ENCODE results near the gene MIB1.

The MIB1 gene

DNA sequence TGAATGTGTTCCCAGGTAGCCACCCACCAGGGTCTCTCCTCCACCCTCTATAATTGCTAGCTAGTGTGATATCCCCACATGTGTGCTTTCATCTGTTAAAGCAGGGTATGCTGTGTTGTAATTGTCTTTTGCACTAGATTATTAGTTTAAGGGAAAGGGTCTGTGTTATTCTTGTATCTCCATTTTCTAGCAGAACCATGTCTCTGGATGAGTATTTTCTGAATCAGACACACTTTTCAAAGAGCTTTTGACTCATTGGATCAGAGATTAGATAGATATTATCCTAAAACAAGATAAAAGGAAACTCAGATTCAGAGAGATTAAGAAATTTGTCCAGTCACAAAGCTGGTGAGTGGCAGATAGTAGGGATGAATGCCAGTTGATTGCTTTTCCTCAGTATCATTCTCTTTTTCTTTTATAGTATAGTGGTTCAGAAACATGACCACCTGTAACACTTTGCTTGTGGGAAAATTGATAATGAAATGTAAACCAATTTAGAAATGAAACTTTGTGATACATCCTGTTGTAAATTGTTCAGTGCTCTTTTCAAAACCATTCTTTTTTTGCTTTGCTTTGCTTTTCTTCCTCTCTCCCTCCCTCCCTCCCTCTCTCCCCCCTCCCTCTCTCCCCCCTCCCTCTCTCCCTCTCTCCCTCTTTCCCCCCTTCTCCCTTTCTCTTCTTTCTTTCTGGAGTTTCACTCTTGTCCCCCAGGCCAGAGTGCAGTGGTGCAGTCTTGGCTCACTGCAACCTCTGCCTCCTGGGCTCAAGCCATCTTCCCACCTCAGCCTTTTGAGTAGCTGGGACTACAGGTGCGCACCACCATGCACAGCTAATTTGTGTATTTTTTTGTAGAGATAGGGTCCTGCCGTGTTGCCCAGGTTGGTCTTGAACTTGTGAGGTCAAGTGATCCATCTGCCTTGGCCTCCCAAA lies 7.4 kb downstream of the MIB1 start:
- ChIA-PET CTCF (no interaction called here), POLR2A (no interaction called here)
- DNase-seq (ENCODE audit: low read depth, low spot score): no peak
- no peak overlapping the region for H3K4me3 ChIP-seq (ENCODE audit: low read depth, low read length)
- TF ChIP-seq, protein P1, sequence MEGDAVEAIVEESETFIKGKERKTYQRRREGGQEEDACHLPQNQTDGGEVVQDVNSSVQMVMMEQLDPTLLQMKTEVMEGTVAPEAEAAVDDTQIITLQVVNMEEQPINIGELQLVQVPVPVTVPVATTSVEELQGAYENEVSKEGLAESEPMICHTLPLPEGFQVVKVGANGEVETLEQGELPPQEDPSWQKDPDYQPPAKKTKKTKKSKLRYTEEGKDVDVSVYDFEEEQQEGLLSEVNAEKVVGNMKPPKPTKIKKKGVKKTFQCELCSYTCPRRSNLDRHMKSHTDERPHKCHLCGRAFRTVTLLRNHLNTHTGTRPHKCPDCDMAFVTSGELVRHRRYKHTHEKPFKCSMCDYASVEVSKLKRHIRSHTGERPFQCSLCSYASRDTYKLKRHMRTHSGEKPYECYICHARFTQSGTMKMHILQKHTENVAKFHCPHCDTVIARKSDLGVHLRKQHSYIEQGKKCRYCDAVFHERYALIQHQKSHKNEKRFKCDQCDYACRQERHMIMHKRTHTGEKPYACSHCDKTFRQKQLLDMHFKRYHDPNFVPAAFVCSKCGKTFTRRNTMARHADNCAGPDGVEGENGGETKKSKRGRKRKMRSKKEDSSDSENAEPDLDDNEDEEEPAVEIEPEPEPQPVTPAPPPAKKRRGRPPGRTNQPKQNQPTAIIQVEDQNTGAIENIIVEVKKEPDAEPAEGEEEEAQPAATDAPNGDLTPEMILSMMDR (IDR thresholded peaks at IDR 0.05; ENCODE audit: insufficient read depth, low read length, missing control alignments): no peak

DNA sequence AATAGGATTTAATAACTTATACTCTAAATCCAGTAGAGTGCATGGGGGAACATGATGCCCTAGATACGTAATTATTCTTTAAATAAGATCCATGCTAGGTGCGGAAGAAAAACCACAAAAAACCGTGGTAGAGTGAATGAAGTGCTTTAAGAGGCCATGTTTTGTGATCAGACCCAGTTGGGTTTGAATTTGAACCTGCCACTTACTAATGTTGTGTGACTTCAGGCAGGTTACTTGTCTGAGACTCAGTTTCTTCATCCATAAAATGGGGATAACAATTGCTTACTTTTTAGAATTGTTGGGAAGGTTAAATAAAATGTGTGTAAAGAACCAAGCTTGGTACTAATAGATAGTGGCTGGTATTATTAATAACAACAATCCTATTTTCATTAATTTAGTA lies 17.2 kb downstream of the MIB1 start:
- TF ChIP-seq, protein P1 (IDR thresholded peaks at IDR 0.05; ENCODE audit: insufficient read depth, low read length, missing control alignments): no peak
- POLR2A ChIA-PET: no interaction called here
- no peak for DNase-seq (ENCODE audit: low read depth, low spot score)

DNA sequence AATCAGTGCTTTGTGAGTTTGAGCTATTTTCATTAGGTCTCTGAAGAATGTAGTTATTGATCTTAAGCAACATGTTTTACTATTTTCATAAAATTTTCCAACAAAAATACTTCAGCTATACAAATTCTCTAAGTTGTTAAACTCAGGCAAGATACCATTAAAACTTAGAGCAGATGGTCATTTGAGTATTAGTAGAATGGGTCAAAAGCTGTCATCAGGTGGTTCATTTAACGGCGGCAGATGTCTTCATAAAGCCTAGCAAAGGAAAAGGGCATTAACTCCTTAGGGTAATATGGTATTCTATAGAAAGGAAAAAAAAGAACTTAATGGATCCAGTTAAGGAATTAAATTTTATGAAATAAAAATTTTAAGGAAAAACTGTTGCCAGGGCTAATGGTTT lies 19.2 kb downstream of the MIB1 start:
- TF ChIP-seq, protein P1 (IDR thresholded peaks at IDR 0.05; ENCODE audit: insufficient read depth, low read length, missing control alignments): no peak
- no peak for DNase-seq (ENCODE audit: low read depth, low spot score)
- ChIA-PET CTCF (no interaction called here), POLR2A (interaction anchor here (0.6 kb wide), 1 partner anchor 10 kb away, joined by 3 read pairs; no protein-coding TSS in a partner anchor)
- H3K4me3 ChIP-seq (ENCODE audit: low read depth, low read length): no peak overlapping the region

More for the DNA sequence above, 17.2 kb downstream of the MIB1 start:
- CTCF ChIA-PET: no interaction called here
- no peak overlapping the region for H3K4me3 ChIP-seq (ENCODE audit: low read depth, low read length)

DNA sequence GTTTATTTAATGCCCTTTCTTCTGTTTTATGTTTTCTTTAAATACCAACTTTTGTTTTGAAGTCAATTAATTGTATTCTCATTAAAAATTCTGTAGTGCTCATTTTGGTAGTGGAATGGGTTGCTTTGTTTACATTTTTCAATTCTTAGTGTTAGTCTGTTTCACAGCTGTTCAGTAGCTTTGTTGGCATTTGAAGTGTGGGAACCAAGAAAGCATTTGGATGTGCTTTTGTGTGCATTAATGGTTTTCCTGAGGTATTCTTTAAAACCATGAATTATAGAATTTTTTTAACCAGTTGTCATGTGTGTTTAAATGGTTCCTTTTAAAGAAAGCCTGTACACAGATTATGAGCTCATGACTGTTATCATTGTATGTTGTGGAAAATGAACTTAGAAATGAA lies 19.7 kb downstream of the MIB1 start:
- TF ChIP-seq, protein P1 (IDR thresholded peaks at IDR 0.05; ENCODE audit: insufficient read depth, low read length, missing control alignments): no peak
- CTCF ChIA-PET: interaction anchor here (0.6 kb wide), 1 partner anchor 47 kb away, joined by 4 read pairs; no protein-coding TSS in a partner anchor

DNA sequence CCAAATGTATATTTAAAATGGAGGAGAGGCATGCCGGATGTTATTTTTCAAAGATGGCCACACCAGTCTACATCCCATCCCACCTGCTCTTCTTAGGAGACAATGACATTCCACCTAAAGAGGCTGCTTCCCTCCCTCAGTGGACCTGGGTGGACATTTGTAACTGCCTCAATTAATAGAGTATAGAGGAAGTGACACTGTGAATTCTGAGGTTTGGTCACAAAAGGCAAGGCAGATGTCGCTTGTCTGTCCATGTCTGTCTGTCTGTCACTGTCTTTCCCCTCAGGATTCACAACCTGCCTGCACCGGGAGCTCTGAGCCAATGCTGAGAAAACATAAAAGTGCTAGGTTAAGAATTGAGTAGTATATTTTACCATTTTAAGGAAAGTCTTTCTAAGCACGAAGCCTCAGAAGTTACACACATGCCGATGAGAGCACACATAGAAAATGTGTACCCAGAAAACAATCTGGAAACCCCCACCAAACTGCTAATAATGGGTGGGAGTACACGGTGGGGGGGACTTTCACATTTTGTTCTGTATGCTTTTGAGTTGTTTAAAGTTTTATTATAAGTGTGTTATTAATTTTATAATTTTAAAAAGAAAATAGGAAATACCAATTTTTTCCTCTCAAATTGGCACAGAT lies 21.0 kb downstream of the MIB1 start:
- no peak overlapping the region for H3K4me3 ChIP-seq (ENCODE audit: low read depth, low read length)
- DNase-seq (ENCODE audit: low read depth, low spot score): no peak
- ChIA-PET CTCF (no interaction called here), POLR2A (no interaction called here)
- TF ChIP-seq, protein P1 (IDR thresholded peaks at IDR 0.05; ENCODE audit: insufficient read depth, low read length, missing control alignments): no peak

More for the DNA sequence above, 19.7 kb downstream of the MIB1 start:
- POLR2A ChIA-PET: interaction anchor here (0.6 kb wide), 1 partner anchor 11 kb away, joined by 3 read pairs; no protein-coding TSS in a partner anchor
- DNase-seq (ENCODE audit: low read depth, low spot score): no peak
- no peak overlapping the region for H3K4me3 ChIP-seq (ENCODE audit: low read depth, low read length)

DNA sequence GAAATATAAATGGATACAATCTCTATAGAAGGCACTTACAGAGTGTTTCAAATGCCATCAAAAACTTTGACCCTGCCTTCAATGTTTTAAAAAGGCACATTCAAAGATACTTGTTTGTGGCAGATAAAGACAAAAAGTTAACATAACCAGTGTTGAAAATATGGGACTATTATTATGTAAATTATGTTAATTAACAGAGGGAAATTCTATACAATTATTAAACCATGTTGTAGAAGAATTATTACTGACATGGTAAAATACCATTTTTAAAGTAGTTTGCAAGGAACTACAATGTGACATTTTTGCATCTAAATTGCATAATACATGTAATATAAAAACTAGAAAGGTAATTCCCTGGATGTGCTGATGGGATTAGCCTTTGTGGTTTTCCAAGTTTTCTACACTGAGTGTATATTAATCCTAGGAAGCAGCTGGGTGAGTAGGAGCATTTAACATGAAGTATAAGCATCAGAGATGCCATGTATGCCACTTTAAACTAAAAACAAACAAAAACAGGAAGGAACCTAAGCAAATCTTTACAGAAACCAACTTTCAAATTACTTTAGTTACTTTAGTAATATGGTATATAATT lies 21.7 kb downstream of the MIB1 start:
- POLR2A ChIA-PET: no interaction called here
- CTCF ChIA-PET: no interaction called here
- TF ChIP-seq, protein P1 (IDR thresholded peaks at IDR 0.05; ENCODE audit: insufficient read depth, low read length, missing control alignments): no peak
- no peak for DNase-seq (ENCODE audit: low read depth, low spot score)
- no peak overlapping the region for H3K4me3 ChIP-seq (ENCODE audit: low read depth, low read length)

All from AG04449 (cell line).